Measurements from ENCODE around the gene GRIN2C.

The GRIN2C gene

DNA sequence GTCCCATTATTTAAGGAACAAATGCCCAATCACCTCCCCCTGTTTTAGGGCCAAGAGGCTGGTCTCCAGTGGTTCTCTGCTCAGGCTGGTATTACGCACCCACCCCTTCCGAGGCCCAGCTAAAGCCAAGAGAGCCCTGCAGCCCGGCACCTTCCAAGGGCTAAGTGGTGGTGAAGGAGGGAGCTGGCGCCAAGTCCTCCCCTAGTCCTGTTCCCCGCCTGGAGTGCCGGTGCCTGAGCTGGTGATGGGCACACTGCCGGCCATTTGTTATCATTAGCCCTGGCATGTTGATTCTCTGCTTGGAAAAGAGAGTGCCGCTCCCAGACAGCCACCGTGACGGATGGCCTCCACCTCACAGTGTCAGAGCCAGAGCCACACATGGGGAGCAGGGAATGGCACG, 31.9 kb downstream of the GRIN2C start:
- TF ChIP-seq, protein P1, sequence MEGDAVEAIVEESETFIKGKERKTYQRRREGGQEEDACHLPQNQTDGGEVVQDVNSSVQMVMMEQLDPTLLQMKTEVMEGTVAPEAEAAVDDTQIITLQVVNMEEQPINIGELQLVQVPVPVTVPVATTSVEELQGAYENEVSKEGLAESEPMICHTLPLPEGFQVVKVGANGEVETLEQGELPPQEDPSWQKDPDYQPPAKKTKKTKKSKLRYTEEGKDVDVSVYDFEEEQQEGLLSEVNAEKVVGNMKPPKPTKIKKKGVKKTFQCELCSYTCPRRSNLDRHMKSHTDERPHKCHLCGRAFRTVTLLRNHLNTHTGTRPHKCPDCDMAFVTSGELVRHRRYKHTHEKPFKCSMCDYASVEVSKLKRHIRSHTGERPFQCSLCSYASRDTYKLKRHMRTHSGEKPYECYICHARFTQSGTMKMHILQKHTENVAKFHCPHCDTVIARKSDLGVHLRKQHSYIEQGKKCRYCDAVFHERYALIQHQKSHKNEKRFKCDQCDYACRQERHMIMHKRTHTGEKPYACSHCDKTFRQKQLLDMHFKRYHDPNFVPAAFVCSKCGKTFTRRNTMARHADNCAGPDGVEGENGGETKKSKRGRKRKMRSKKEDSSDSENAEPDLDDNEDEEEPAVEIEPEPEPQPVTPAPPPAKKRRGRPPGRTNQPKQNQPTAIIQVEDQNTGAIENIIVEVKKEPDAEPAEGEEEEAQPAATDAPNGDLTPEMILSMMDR (conservative IDR thresholded peaks at IDR 0.05; ENCODE audit: low read depth, low read length): no peak
- DNase-seq (ENCODE audit: low read depth): no peak
- no peak overlapping the region for H3K4me3 ChIP-seq (ENCODE audit: low read depth, low read length)

DNA sequence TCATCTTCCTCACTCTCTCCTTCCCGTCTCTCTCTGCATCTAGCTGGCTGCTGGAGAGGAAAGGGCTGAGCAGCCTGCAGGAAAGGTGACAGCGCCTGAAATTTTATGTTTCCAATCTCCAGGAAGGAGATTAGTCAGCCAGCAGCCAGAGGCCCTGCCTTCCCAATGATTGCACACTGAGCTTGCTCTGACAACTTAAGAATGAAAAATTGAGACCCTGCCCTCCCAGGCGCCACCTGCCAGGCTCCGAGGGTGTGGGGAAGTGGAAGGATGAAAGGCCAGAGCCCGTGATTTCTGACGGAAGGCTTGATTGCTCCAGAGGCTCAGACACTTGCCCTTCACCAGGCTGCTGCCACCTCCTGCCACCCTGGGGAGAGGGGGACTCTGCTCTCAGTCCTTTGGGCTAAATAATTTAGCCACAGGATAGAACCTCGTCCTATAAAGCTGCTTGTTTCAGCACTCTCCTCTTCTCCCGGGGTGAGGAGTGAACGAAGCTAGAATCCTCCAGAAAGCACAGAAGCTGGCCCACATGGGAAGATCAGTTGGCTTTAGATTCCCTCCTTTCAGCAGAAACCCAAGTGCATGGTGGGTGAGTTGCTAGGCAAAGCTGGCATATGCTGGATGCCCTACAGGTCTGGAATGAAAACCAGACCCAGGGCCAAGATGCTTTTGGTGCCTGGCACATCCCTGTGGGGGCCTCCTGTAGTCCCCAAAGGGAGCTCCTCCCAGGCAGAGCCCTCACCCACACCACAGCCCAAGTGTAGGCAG, 33.5 kb downstream of the GRIN2C start:
- H3K4me3 ChIP-seq (ENCODE audit: low read depth, low read length): no peak overlapping the region
- TF ChIP-seq, protein P1 (conservative IDR thresholded peaks at IDR 0.05; ENCODE audit: low read depth, low read length): no peak
- DNase-seq (ENCODE audit: low read depth): no peak

DNA sequence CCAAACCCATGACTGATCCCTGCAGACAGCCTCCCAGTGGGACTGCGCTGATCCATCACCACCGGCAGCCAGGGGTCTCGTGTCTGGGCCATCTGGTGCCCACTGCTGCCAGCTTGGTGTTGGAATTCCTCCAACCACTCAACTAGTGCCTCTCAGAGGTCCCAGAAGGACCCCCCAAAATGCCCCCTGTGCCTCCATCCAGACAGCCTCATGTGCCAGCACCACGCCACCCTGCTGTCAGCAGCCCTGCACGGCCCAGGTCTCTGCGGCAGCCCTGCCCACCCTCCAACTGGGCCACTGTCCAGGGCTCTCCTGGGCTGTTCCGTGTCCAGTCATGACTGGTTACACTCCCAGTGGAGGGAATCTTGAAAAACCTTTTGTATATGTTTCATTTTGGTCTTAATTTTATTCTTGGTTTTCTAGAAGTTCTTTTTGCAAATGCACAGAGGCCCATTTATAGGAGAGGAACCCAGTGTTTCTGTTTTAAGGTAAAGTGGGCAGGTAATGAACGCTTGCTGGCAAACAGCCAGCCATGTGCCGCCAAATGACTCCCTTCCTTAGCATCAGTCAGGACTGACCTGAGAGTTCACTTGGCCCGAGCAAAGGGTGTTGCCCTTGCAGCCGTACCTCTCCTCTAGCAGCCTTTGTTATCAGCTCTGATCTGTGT, 34.6 kb downstream of the GRIN2C start:
- no peak overlapping the region for H3K4me3 ChIP-seq (ENCODE audit: low read depth, low read length)
- TF ChIP-seq, protein P1 (conservative IDR thresholded peaks at IDR 0.05; ENCODE audit: low read depth, low read length): no peak
- no peak for DNase-seq (ENCODE audit: low read depth)

DNA sequence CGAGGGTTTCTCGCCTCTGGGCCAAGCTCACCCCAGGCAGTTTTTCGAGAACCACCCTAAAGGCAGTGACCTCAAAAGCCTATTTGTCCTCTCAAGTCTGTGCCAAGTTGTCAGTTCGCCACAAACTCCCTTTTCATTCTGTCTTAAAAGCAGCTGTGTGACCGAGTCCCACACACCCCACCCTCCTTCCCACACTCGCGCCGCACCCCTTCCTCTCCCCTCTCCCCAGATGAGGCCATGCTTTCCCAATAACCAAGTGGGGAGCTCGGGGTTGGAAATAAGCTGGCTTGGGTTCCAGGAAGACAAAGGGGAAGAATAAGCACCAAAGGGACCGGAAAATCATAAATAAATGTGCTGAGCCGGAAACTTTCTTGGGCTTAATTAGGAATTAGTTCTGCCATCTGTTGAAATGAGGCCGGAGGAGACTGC, 36.7 kb downstream of the GRIN2C start:
- TF ChIP-seq, protein P1 (conservative IDR thresholded peaks at IDR 0.05; ENCODE audit: low read depth, low read length): no peak
- DNase-seq (ENCODE audit: low read depth): no peak
- no peak overlapping the region for H3K4me3 ChIP-seq (ENCODE audit: low read depth, low read length)

DNA sequence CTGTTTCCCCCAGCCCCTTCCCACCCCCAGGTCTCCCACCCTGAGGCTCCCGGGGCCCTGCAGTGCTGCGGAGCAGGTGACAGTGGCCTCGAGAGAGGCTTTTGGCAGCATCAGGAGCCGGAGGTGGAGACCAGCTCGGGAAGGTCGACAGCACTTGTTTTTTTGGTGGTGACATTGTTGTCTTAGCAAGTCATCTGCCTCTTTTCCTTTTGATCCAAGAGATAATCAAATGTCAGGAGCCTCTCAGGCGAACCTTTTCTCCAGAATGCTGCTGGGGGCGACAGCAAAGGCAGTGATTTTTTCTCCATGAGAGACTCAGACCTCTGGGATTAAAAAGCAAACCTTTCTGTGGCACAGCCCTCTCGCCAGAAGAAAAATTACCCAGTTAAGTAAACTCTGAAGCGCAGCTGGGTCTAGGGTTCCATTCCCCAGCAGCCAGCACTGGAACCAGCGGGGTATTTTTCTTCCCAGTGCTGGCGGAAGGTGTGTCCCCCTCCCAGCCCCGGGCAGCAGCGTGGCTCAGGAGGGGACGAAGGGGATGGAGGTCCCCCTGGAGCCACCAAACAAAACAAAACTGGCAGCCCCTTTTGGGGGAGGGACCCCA, 37.2 kb downstream of the GRIN2C start:
- DNase-seq (ENCODE audit: low read depth): no peak
- TF ChIP-seq, protein P1 (conservative IDR thresholded peaks at IDR 0.05; ENCODE audit: low read depth, low read length): no peak
- H3K4me3 ChIP-seq (ENCODE audit: low read depth, low read length): no peak overlapping the region

DNA sequence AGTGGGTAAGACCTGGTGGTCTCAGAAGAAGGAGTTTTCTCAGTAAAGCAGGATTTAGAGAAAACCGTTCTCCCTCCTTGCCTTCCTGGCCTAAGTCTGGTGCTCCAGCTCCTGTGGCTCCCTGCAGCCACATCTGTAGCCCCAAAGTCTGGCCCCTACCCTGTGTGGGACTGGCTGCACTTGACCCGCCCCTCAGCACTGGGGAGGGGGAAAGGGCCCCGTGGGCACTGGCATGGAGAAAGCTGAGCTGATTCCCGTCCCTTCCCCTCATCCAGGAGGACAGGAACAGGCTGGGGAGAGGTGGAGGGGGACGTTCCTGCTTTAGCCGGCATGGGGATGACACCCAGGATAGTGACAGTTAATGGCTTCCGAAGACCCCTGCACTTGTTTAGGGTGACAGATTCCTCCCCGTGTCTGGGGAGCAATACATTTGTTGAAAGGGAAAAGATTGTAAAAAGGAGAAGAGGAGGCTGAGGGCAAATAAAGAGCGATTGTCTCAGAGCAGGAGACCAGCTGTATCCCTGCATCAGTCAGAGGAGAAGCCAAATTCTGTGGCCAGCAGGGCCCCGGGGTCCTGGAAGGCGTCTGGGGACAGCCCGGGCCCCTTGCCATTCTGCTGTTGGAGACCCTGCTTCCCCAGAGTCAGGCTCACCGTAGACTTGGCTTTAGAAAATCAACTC, 37.9 kb downstream of the GRIN2C start:
- H3K4me3 ChIP-seq (ENCODE audit: low read depth, low read length): no peak overlapping the region
- TF ChIP-seq, protein P1 (conservative IDR thresholded peaks at IDR 0.05; ENCODE audit: low read depth, low read length): no peak
- no peak for DNase-seq (ENCODE audit: low read depth)
